ENCODE results near the gene NOS3. TPM values are rescaled to one million over a fixed set of nuclear protein-coding genes. Genes with fewer than 3 reads are reported as not detected.

NOS3 gene
- polyA plus RNA-seq, 1 experiment = 1.3 TPM

DNA sequence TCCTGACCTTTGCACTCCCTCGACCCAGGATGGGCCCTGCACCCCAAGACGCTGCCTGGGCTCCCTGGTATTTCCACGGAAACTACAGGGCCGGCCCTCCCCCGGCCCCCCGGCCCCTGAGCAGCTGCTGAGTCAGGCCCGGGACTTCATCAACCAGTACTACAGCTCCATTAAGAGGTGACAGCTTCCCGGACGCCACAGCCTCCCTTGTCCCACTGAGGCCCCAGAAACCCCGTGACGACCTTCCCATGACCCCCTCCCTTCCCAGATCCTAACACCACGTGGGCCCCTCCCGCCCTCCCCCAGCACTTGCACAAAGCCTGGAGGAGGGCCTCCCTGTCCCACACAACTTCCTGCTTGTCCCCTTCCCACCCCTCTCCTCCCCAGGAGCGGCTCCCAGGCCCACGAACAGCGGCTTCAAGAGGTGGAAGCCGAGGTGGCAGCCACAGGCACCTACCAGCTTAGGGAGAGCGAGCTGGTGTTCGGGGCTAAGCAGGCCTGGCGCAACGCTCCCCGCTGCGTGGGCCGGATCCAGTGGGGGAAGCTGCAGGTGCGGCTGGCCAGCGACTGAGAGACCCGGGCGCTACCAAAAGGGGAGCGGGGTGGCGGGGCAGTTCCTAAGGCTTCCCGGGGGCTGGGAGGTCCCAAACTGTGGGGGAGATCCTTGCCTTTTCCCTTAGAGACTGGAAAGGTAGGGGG lies 5.7 kb downstream of the NOS3 start:
- Histone ChIP-seq H3K27me3 (ENCODE audit: control insufficient read depth, insufficient read depth, low read length) (no peaks in the 10 kb centered on the region; the same call in none of the 2 replicates), H3K36me3 (ENCODE audit: control insufficient read depth, insufficient read depth, low read length) (no peaks in the 10 kb centered on the region), H3K4me3 (ENCODE audit: low read depth, low read length) (no peak overlapping the region)
- ChIA-PET CTCF (interaction anchor here (1.2 to 1.6 kb wide), 2 partner anchors 11 to 16 kb away, joined by 3 to 6 read pairs; no protein-coding TSS in a partner anchor), POLR2A (no interaction called here)
- TF ChIP-seq, protein P1, sequence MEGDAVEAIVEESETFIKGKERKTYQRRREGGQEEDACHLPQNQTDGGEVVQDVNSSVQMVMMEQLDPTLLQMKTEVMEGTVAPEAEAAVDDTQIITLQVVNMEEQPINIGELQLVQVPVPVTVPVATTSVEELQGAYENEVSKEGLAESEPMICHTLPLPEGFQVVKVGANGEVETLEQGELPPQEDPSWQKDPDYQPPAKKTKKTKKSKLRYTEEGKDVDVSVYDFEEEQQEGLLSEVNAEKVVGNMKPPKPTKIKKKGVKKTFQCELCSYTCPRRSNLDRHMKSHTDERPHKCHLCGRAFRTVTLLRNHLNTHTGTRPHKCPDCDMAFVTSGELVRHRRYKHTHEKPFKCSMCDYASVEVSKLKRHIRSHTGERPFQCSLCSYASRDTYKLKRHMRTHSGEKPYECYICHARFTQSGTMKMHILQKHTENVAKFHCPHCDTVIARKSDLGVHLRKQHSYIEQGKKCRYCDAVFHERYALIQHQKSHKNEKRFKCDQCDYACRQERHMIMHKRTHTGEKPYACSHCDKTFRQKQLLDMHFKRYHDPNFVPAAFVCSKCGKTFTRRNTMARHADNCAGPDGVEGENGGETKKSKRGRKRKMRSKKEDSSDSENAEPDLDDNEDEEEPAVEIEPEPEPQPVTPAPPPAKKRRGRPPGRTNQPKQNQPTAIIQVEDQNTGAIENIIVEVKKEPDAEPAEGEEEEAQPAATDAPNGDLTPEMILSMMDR (IDR thresholded peaks at IDR 0.05; ENCODE audit: insufficient read depth, low read depth, low read length) = no peak
- no peak for DNase-seq (ENCODE audit: low read depth)

DNA sequence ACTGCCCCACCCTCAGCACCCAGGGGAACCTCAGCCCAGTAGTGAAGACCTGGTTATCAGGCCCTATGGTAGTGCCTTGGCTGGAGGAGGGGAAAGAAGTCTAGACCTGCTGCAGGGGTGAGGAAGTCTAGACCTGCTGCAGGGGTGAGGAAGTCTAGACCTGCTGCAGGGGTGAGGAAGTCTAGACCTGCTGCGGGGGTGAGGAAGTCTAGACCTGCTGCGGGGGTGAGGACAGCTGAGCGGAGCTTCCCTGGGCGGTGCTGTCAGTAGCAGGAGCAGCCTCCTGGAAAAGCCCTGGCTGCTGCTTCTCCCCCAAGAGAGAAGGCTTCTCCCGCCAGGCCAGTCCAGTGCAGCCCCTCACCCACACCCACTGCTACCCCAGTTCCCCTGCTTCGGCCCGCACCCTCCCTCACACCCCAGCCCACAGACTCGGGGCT lies 6.3 kb downstream of the NOS3 start:
- ChIA-PET POLR2A (no interaction called here), CTCF (interaction anchor here (1.2 to 1.6 kb wide), 2 partner anchors 11 to 15 kb away, joined by 3 to 6 read pairs; no protein-coding TSS in a partner anchor)
- Histone ChIP-seq H3K27me3 (ENCODE audit: control insufficient read depth, insufficient read depth, low read length) (no peaks in the 10 kb centered on the region; the same call in none of the 2 replicates), H3K36me3 (ENCODE audit: control insufficient read depth, insufficient read depth, low read length) (no peaks in the 10 kb centered on the region), H3K4me3 (ENCODE audit: low read depth, low read length) (no peak overlapping the region)
- TF ChIP-seq, protein P1 (IDR thresholded peaks at IDR 0.05; ENCODE audit: insufficient read depth, low read depth, low read length) = no peak
- no peak for DNase-seq (ENCODE audit: low read depth)

DNA sequence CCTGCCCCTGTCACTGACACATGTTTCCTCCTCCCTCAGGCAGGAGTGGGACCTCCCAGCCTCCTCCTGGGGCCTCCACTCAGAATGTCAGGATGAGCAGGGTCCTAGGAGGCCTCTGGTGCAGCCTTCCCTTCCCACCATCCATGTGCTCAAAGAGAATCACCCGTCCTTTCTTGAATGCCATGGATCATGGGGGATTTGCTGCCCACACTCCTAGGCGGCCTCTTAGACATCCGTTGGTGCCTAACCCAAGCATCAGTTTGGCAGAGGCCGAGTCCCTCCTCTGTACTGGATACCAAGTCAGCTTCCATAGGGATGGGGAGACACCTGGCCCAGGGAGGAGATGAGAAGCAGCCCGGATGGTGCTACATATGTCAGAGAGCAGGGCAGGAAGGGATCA lies 7.0 kb downstream of the NOS3 start:
- no peaks in the 10 kb centered on the region; the same call in none of the 2 replicates for H3K27me3 ChIP-seq (ENCODE audit: control insufficient read depth, insufficient read depth, low read length)
- TF ChIP-seq, protein P1 (IDR thresholded peaks at IDR 0.05; ENCODE audit: insufficient read depth, low read depth, low read length) = no peak
- DNase-seq (ENCODE audit: low read depth) = no peak
- H3K36me3 ChIP-seq (ENCODE audit: control insufficient read depth, insufficient read depth, low read length) = no peaks in the 10 kb centered on the region
- ChIA-PET POLR2A (no interaction called here), CTCF (interaction anchor here (1.2 to 1.6 kb wide), 2 partner anchors 12 to 15 kb away, joined by 3 to 6 read pairs; no protein-coding TSS in a partner anchor)
- no peak overlapping the region for H3K4me3 ChIP-seq (ENCODE audit: low read depth, low read length)

DNA sequence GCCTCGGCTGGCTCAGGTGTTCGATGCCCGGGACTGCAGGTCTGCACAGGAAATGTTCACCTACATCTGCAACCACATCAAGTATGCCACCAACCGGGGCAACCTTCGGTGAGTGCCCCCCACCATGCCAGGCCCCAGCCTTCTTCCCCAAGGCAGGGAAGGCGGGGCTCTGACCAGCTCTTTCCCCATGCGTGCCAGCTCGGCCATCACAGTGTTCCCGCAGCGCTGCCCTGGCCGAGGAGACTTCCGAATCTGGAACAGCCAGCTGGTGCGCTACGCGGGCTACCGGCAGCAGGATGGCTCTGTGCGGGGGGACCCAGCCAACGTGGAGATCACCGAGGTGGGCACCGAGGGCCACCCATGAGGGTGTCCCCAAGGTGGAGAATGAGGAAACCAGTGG lies 7.5 kb downstream of the NOS3 start:
- Histone ChIP-seq H3K36me3 (ENCODE audit: control insufficient read depth, insufficient read depth, low read length) (no peaks in the 10 kb centered on the region), H3K4me3 (ENCODE audit: low read depth, low read length) (no peak overlapping the region), H3K27me3 (ENCODE audit: control insufficient read depth, insufficient read depth, low read length) (no peaks in the 10 kb centered on the region; the same call in none of the 2 replicates)
- DNase-seq (ENCODE audit: low read depth) = no peak
- ChIA-PET POLR2A (no interaction called here), CTCF (no interaction called here)
- TF ChIP-seq, protein P1 (IDR thresholded peaks at IDR 0.05; ENCODE audit: insufficient read depth, low read depth, low read length) = no peak

DNA sequence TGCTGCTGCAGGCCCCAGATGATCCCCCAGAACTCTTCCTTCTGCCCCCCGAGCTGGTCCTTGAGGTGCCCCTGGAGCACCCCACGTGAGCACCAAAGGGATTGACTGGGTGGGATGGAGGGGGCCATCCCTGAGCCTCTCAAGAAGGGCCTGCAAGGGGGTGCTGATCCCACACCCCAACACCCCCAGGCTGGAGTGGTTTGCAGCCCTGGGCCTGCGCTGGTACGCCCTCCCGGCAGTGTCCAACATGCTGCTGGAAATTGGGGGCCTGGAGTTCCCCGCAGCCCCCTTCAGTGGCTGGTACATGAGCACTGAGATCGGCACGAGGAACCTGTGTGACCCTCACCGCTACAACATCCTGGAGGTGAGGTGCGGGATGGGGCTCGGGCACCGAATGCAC lies 8.2 kb downstream of the NOS3 start:
- ChIA-PET CTCF (no interaction called here), POLR2A (no interaction called here)
- TF ChIP-seq, protein P1 (IDR thresholded peaks at IDR 0.05; ENCODE audit: insufficient read depth, low read depth, low read length) = no peak

More for the DNA sequence above, 8.2 kb downstream of the NOS3 start:
- Histone ChIP-seq H3K27me3 (ENCODE audit: control insufficient read depth, insufficient read depth, low read length) (no peaks in the 10 kb centered on the region; the same call in none of the 2 replicates), H3K36me3 (ENCODE audit: control insufficient read depth, insufficient read depth, low read length) (no peaks in the 10 kb centered on the region), H3K4me3 (ENCODE audit: low read depth, low read length) (no peak overlapping the region)
- DNase-seq (ENCODE audit: low read depth) = no peak
